SU-DHL-6 (cell line): ENCODE measurements around the gene HSD11B2.

Experiments
- EZH2phosphoT487 ChIP-seq: fragments of 200-600 bp; sonication (generic), shearing (Covaris generic); conservative IDR thresholded peaks from 2 replicates; pipeline ENCODE4 v1.6.1; 2018; ENCODE audit warnings: mild to moderate bottlenecking, antibody characterized with exemption, low read length, moderate library complexity, mixed read lengths
- TF ChIP-seq, protein P1 (sequence below): fragments of 200-600 bp; sonication (generic); IDR thresholded peaks from one replicate; pipeline ENCODE4 v1.5.1; 2017; ENCODE audit warnings: antibody characterized with exemption, mild to moderate bottlenecking, low read length, moderate library complexity; ENCODE audit not compliant: insufficient read depth, poor library complexity, severe bottlenecking

DNA sequence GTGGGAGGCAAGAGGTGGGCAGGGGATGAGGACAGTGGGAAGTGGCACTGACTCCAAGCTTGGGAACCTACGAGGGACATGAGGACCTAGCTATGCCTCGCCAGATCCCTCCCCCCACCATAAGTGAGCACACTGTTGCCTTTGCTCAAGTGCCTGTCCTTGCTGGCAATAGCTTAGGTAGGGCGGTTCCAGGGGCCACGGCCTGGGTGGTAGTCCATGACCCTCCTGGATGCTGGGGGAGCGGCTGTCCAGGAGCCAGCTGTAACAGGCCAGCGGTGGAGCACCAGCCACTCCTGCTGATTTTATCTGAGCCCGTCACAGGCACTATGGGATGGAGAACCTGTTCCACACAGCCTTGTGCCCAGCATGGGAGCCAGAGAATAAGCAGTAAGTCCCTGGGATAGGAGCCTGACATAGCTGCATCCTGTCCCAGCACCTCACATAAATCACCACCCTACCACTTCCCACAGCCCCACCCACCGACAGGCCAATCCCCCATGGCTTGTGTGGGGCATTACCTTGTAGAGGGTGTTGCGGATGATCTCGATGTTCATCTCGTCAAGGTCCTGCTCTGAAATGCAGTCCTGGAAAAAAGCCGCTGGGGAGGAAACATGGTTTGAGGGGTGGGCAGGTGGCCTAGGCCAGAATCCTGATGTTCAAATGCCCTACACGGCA is 11.8 kb downstream of the HSD11B2 start:
- TF ChIP-seq, protein P1, sequence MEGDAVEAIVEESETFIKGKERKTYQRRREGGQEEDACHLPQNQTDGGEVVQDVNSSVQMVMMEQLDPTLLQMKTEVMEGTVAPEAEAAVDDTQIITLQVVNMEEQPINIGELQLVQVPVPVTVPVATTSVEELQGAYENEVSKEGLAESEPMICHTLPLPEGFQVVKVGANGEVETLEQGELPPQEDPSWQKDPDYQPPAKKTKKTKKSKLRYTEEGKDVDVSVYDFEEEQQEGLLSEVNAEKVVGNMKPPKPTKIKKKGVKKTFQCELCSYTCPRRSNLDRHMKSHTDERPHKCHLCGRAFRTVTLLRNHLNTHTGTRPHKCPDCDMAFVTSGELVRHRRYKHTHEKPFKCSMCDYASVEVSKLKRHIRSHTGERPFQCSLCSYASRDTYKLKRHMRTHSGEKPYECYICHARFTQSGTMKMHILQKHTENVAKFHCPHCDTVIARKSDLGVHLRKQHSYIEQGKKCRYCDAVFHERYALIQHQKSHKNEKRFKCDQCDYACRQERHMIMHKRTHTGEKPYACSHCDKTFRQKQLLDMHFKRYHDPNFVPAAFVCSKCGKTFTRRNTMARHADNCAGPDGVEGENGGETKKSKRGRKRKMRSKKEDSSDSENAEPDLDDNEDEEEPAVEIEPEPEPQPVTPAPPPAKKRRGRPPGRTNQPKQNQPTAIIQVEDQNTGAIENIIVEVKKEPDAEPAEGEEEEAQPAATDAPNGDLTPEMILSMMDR, result no peak
- no peak for TF ChIP-seq EZH2phosphoT487
